Adrenal gland (tissue), 12 donors: ENCODE results near the gene CHN2. TPM values are rescaled to one million over a fixed set of nuclear protein-coding genes. Genes with fewer than 3 reads are reported as not detected.

Source experiments
- DNase-seq, 7 donors: peaks; one replicate each; pipeline ENCODE4 v3.0.0-alpha.2; 2019 to 2020
- H3K27ac ChIP-seq, 5 donors: fragments of 200-600 bp; sonication (generic) in 4 of 5; 1 replicate in 3 of 5; 2 replicates in 2 of 5; pipeline versions ENCODE4 v1.5.1 to v1.8.0; 2016 to 2020; ENCODE audit warnings: mild to moderate bottlenecking in 1 of 5
- H3K27me3 ChIP-seq: fragments of 200-600 bp; 2 replicates; pipeline ENCODE4 v1.8.0; 2021
- H3K36me3 ChIP-seq, 2 donors: fragments of 200-600 bp; replicated peaks in 1 of 2; 1 replicate in 1 of 2; 2 replicates in 1 of 2; pipeline versions ENCODE4 v1.5.1 to v1.8.0; 2018 to 2022
- H3K4me1 ChIP-seq, 2 donors: fragments of 200-600 bp; replicated peaks in 1 of 2; 1 replicate in 1 of 2; 2 replicates in 1 of 2; pipeline versions ENCODE4 v1.5.1 to v1.8.0; 2018 to 2021
- H3K4me3 ChIP-seq, 4 donors: fragments of 200-600 bp; sonication (generic) in 3 of 4; one replicate each; pipeline ENCODE4 v1.5.1; 2016 to 2018
- H3K9me3 ChIP-seq, 3 donors: fragments of 200-600 bp; sonication (generic) in 1 of 3; replicated peaks in 1 of 3; 1 replicate in 2 of 3; 2 replicates in 1 of 3; pipeline versions ENCODE4 v1.5.1 to v1.8.0; 2016 to 2021
- POLR2A ChIP-seq, 2 donors: fragments of 450-650 bp; IDR thresholded peaks; one replicate each; pipeline ENCODE4 v1.6.1; 2017; ENCODE audit warnings: antibody characterized with exemption in 2 of 2, mild to moderate bottlenecking in 2 of 2, moderate library complexity in 1 of 2
- WGBS, 4 donors: extraction: QIAGEN DNeasy Blood & Tissue Kit in 2 of 4; methylation state at CpG; one replicate each; pipeline versions ENCODE4 v1.1.5 to v1.1.7; 2013 to 2017; 5-methylcytosine and 5-hydroxymethylcytosine counted together
- intact Hi-C, 2 donors: fragments of 100-400 bp; cut with DNase I; formaldehyde crosslinking; loops; one replicate each; pipeline versions ENCODE4 v1.14.1 to v1.15.0; 2022 to 2023
- polyA plus RNA-seq, 3 donors: library from polyadenylated mRNA; stranded (reverse); fragments of 200-250 nt in 2 of 3; fragments of 350-450 nt in 1 of 3; fragmentation: Illumina TruSeq in 1 of 3; extraction: RNeasy Lipid Tissue Mini Kit (QIAGEN cat#74804) in 1 of 3; gene quantifications; one replicate each; pipeline ENCODE4 v1.2.3, GENCODE V29; 2013 to 2014
- total RNA-seq, 9 donors: library from RNA; depleted of rRNA in 4 of 9; stranded (reverse); fragments of >200 nt in 4 of 9; fragments of 120-200 nt in 1 of 9; fragmentation: NEBNext Ultra II Directional in 1 of 9; extraction: Animal tissue kit (Norgen Biotek cat#: 25700) in 1 of 9; gene quantifications; one replicate each; pipeline versions ENCODE4 v1.1.0 to v1.2.4, GENCODE V29; 2013 to 2023
- TF ChIP-seq, protein P1 (sequence below), 6 experiments: fragments of 450-650 bp in 4 of 6; fragments of 200-600 bp in 2 of 6; sonication (generic) in 1 of 6; IDR thresholded peaks; 1 replicate in 5 of 6; 2 replicates in 1 of 6; pipeline versions ENCODE4 v1.5.1 to v1.8.0; 2016 to 2021; ENCODE audit warnings: antibody characterized with exemption in 6 of 6, mild to moderate bottlenecking in 2 of 6, moderate library complexity in 1 of 6
- donor health status: healthy with polysubstance abuse.
- donor health status: Bipolar disorder and iron deficiency.
- donor health status: DM: yes; HTN: yes; CAD: no.
- donor health status: DM: no; HTN: no; CAD: no.
- donor health status: DM: no; HTN: no; CAD: no.
- donor health status: DM: yes; HTN: yes; CAD: no.

CHN2 gene
- total and polyA plus RNA-seq, 12 donors: 2.7 to 35.4 (median 11.5) TPM

DNA sequence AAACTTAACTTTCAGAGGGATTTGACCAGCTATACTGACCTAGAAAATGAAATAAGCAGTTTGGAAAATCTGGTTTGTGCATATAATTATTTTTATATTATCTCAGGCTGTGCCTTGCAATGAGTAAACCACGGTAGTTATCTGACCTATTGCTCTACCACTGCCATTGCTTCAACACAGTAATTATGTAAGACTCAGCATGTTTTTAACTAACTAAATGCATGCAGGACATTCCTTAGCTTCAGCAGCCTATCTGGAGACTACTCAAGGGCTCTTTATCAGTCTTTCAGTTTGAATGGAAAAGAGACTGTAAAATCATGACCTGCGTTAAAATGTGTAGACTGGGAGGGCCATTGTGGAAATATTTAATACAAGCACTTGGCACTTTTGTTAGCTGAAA is 22.5 kb downstream of the CHN2 start:
- DNase-seq: no peak
- intact Hi-C loops: no loop called here
- TF ChIP-seq POLR2A (IDR thresholded peaks at IDR 0.05): no peak
- TF ChIP-seq, protein P1, sequence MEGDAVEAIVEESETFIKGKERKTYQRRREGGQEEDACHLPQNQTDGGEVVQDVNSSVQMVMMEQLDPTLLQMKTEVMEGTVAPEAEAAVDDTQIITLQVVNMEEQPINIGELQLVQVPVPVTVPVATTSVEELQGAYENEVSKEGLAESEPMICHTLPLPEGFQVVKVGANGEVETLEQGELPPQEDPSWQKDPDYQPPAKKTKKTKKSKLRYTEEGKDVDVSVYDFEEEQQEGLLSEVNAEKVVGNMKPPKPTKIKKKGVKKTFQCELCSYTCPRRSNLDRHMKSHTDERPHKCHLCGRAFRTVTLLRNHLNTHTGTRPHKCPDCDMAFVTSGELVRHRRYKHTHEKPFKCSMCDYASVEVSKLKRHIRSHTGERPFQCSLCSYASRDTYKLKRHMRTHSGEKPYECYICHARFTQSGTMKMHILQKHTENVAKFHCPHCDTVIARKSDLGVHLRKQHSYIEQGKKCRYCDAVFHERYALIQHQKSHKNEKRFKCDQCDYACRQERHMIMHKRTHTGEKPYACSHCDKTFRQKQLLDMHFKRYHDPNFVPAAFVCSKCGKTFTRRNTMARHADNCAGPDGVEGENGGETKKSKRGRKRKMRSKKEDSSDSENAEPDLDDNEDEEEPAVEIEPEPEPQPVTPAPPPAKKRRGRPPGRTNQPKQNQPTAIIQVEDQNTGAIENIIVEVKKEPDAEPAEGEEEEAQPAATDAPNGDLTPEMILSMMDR (IDR thresholded peaks at IDR 0.05): no peak
- no peak overlapping the region for H3K27ac ChIP-seq
- no peaks in the 10 kb centered on the region for H3K27me3 ChIP-seq
- 56 to 66% (median 61%) methylated on average over 2 of the region's 2 CpGs for WGBS, 4 donors
- no peaks in the 10 kb centered on the region for H3K9me3 ChIP-seq
- H3K36me3 ChIP-seq: no peaks in the 10 kb centered on the region
- no peaks in the 10 kb centered on the region for H3K4me1 ChIP-seq
- no peak overlapping the region for H3K4me3 ChIP-seq

DNA sequence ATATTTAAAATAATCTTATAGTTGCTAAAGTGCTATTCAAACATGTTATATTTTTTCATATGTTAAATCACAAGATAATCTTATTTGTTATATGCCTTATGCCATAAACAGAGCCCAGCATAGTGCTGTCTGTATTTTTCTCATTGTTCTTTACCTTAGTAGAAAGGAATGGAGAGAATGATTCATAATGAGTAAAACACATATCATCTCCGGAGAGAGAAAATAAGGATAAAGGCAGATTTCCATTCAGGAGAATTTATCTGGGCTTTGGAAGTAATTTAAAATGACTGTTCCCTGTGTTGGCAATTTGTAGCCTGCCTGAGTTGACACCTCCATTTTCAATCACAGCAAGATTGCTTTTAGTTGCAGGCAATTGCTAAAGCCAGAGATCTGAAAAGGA is 30.2 kb downstream of the CHN2 start:
- no peak for DNase-seq
- Histone ChIP-seq H3K4me3 (no peak overlapping the region), H3K9me3 (no peaks in the 10 kb centered on the region), H3K27me3 (no peaks in the 10 kb centered on the region), H3K36me3 (no peaks in the 10 kb centered on the region), H3K4me1 (no peaks in the 10 kb centered on the region), H3K27ac (no peak overlapping the region)
- WGBS, 4 donors: 58 to 66% (median 62%) methylated on average over 1 of the region's 1 CpG
- TF ChIP-seq POLR2A (IDR thresholded peaks at IDR 0.05): no peak
- TF ChIP-seq, protein P1 (IDR thresholded peaks at IDR 0.05): no peak
- intact Hi-C loops: no loop called here

DNA sequence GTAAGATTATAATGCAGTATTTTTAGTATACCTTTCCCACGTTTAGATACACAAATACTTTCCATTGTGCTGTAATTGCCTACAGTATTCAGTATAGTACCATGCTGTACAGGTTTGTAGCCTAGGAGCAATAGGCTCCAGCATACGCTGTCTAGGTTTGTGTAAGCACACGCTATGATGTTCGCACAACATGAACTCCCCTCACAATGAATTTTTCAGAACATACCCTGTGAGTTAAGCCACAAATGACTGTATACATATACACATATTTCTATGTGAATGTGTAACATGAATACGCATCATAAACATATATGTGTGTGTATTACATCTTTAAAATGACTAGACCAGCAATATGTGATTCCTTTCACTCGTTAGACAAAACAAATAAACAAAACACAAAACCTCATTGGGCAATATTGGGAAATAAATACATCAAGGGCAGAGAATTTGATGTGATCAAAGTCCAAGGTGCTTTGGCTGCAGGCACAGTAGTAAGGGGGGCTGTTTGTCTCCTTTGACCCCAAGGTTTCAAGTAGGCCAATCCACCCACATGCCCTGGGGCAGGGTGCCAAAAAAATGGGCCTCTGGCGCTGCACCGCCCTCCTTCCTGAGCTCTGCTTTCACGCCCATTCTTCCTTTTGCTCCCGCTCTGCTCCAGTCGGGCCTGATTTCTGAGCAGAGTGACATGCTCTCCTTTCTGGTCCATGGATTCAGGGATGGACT is 33.9 kb downstream of the CHN2 start:
- DNase-seq: no peak
- no peaks in the 10 kb centered on the region for H3K4me1 ChIP-seq
- no peaks in the 10 kb centered on the region for H3K27me3 ChIP-seq
- no peaks in the 10 kb centered on the region for H3K9me3 ChIP-seq
- H3K36me3 ChIP-seq: no peaks in the 10 kb centered on the region
- WGBS, 4 donors: 90 to 91% (median 91%) methylated on average over 11 of the region's 11 CpGs
- no peak overlapping the region for H3K27ac ChIP-seq
- intact Hi-C loops: no loop called here
- H3K4me3 ChIP-seq: no peak overlapping the region
- no peak for TF ChIP-seq POLR2A (IDR thresholded peaks at IDR 0.05)
- TF ChIP-seq, protein P1 (IDR thresholded peaks at IDR 0.05): no peak

DNA sequence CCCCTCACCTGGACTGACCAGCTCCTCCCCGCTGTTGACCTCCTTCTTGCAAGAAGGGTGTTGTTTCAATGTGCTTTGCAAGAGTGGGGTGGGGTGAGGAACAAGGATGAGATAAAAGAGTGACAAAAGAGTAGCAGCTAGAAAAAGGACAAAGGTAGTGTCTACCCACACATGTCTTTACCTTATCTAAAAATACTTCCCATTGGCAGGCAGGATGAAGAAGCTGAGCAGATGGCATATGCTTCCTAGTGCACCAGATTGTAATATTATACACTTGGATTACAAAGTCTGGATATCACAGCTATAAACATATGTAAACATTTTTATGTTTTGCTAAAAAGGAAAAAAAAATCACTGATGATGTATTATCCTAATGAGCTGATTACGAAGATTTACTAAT is 34.5 kb downstream of the CHN2 start:
- no peak for DNase-seq
- no peaks in the 10 kb centered on the region for H3K36me3 ChIP-seq
- no peak overlapping the region for H3K4me3 ChIP-seq
- TF ChIP-seq POLR2A (IDR thresholded peaks at IDR 0.05): no peak
- TF ChIP-seq, protein P1 (IDR thresholded peaks at IDR 0.05): no peak
- no peaks in the 10 kb centered on the region for H3K4me1 ChIP-seq
- H3K9me3 ChIP-seq: no peaks in the 10 kb centered on the region
- H3K27me3 ChIP-seq: no peaks in the 10 kb centered on the region
- H3K27ac ChIP-seq: no peak overlapping the region
- intact Hi-C loops: no loop called here
- WGBS, 4 donors: 90 to 99% (median 95%) methylated on average over 2 of the region's 2 CpGs
